Prostate gland (tissue), 2 donors: ENCODE data around the gene FRMD4A.

ENCODE experiments used
- CTCF ChIP-seq, 4 experiments: fragments of 200-600 bp in 2 of 4; fragments of 450-650 bp in 2 of 4; sonication (generic) in 2 of 4; IDR thresholded peaks; 1 replicate in 3 of 4; 2 replicates in 1 of 4; pipeline ENCODE4 v1.5.1; 2016 to 2019; ENCODE audit warnings: antibody characterized with exemption in 4 of 4, mild to moderate bottlenecking in 2 of 4, moderate library complexity in 2 of 4
- POLR2A ChIP-seq: fragments of 450-650 bp; IDR thresholded peaks from one replicate; pipeline ENCODE4 v1.6.1; 2016; ENCODE audit warnings: antibody characterized with exemption, mild to moderate bottlenecking
- POLR2AphosphoS5 ChIP-seq: sonication (generic); formaldehyde crosslinking; IDR thresholded peaks from one replicate; pipeline ENCODE4 v1.6.1; 2017; ENCODE audit warnings: antibody characterized with exemption

DNA sequence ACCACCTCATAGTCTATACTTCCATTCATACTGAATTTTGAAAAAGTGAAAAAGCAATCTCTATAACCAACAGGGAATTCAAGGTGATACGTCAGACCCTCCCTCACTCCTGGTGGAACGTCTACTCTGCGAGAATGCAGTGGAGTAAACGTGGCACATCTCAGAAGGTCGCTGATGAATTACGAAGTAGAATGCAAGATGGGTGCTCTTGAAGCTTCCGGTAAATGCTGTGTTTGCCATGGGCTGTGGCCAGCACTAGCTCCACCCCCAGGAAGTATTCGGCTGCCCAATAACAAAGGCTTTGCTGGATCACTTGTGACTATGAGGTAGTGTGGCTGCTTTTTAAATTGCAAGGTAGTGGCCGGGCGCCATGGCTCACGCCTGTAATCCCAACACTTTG, 517.9 kb downstream of the FRMD4A start:
- TF ChIP-seq CTCF (IDR thresholded peaks at IDR 0.05) (no peak), POLR2AphosphoS5 (no peak), POLR2A (no peak)
